ENCODE measurements around the gene ZNF189.
"Not testable (repeated sequence)": the region's sequence is repeated elsewhere in the genome, so short reads cannot be mapped to it uniquely, and the experiment has no call there.

ZNF189 gene

DNA sequence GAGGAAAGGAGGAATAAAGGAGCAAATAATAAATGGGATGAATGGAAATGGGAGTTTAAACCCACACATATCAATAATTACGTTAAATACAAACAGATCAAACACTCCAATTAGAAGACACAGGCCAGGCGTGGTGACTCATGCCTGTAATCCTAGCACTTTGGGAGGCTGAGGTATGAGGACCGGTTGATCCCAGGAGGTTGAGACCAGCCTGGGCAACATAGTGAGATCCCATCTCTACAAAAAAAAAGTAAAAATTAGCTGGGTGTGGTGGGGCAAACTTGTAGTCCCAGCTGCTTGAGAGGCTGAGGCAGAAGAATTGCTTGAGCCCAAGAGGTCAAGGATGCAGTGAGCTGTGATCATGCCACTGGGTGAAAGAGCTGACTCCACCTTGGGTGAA is 17.5 kb upstream of the ZNF189 start:
- no peak for DNase-seq

DNA sequence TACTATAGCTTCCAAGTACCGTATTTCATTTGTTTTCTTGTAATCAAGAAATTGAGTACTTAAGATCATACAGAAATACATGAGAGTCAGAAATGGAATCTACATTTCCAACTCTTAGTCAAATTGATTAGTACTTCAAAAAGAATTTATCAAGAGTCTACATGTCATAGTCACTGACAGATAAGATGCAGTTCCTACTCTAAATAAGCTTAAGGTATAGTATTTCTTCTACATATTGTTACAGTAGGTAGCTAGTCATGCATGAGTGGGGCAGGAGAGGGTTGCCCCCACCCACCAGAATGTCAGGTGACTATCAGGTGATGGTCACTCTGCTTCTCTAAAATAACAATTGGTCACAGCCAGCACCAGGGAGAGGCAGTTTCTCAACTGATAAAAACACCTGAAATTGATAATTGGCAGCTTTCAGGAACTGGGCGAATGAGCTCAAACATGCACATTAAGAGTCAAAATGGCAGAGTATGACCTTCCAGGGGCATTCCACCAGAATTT is 16.8 kb upstream of the ZNF189 start:
- no peak for DNase-seq

DNA sequence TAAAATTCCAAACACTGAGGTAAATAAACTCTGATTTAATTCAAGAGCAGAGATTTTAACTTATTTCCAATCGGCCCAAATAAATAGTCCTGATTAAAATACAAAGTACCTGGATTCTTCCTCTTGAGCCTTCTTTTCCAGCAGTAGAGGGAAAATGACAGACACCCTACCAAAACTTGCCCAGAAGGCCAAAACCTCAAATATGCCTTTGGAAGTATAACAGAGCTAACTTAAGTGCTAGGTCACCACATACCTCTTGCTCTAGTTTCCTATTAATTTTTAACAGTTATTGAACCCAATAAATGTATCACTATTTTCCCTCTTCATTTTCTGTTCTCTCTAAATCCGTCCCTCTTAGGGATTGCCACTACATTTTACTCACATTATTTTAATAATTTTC is 15.3 kb upstream of the ZNF189 start:
- DNase-seq, result no peak

DNA sequence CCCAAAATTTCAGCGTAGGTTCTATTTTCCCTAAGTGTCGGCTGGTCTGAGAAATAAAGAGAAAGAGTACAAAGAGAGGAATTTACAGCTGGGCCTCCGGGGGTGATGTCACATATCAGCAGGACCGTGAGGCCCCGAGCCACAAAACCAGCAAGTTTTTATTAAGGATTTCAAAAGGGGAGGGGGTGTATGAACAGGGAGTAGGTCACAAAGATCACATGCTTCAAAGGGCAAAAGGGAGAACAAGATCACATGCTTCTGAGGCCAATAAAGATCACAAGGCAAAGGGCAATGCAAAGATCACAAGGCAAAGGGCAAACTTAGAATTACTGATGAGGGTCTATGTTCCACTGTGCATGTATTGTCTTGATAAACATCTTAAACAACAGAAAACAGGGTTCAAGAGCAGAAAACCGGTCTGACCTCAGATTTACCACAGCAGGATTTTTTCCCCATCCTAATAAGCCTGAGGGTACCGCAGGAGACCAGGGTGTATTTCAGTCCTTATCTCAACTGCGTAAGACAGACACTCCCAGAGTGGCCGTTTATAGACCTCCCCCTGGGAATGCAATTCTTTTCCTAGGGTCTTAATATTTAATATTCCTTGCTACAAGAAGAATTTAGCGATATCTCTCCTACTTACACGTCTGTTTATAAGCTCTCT is 13.6 kb upstream of the ZNF189 start, which contains the start of gene BAAT:
TSS of gene BAAT (minus strand) at position 134 of the 664 bp plus-strand sequence. CDS start 13,602 bp downstream, outside the sequence.
- DNase-seq, result not testable (repeated sequence)

DNA sequence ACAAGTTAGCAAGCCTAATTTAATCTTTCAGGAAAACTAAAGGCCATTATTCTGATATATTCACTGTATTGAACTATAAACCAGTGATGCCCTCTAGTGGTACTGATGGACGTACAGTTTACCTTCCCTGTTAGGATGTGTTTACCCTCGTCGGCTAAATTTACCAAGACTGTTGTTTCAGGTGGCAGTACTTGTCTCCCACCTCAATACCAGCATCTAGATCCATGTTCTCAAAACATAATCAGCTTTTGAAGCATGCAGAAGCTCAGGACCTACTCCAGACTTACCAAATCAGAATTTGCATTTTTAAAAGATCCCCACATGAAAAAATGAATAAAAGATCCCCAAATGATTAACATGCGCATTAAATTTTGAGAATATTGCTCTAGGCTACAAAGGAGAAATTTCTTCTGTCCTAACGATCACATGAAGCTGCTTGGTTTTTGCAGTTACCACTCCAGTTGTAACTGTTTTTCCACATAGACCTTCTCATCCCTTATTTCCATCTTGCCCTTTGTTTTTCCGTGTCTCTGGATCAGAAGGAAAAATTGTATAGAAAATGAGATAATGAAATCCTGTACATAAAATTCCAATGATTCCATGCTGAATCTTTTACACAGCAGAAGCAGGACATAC is 10.7 kb upstream of the ZNF189 start:
- DNase-seq, result no peak

DNA sequence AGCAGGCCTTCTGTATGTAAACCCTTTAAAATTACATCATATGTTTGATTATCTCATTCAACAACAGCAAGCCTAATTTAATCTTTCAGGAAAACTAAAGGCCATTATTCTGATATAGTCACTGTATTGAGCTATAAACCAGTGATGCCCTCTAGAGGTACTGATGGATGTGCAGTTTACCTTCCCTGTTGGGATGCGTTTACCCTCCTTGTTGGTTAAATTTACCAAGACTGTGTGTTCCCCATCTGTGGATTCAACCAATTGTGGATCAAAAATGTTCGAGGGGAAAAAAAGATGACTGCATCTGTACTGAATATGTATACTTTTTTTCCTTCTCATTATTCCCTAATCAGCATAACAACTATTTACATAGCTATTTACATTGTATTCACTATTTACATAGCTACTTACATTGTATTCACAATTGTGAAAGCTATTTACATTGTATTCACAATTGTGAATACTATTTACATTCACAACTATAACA is 10.1 kb upstream of the ZNF189 start:
- DNase-seq, result no peak

DNA sequence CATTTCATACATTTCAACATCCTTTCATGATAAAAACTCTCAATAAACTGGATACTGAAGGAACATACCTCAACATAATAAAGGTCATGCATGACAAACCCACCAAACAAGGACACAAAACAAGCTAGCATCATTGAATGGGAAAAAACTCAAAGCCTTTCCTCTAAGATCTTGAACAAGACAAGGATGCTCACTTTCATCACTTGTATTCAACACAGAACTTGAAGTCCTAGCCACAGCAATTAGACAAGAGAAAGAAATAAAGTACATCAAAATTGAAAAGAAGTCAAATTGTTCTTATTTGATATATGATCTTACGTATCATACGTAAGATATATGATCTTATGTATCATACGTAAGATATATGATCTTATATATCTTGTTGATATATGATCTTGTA is 5.5 kb upstream of the ZNF189 start:
- DNase-seq, result no peak

DNA sequence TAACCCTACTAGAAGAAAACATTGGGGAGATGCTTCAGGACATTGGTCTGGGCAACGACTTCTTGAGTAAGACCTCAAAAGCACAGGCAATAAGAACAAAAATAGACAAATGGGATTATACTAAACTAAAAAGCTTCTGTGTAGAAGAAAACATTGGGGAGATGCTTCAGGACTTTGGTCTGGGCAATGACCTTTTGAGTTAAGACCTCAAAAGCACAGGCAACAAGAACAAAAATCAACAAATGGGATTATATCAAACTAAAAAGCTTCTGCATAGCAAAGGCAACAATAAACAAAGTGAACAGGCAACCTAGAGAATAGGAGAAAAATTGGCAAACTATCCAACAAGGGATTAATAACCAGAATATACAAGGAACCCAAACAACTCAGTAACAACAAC is 4.0 kb upstream of the ZNF189 start:
- DNase-seq, result no peak

DNA sequence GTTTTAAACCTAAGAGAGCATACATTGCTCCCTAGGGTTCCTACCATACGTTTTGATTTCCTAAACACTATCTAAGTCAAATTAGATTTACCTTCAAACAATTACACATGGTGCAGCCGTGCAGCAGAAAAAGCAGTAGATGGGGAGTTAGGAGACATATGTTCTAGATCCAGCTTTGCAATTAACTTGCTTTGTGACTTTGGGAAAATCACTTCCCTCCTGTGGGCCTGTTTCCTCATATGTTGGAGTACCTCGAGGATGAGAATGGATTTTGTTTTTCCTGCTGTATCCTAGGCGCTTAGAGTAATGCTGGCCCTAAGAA is 944 bp upstream of the ZNF189 start:
- no peak for DNase-seq

DNA sequence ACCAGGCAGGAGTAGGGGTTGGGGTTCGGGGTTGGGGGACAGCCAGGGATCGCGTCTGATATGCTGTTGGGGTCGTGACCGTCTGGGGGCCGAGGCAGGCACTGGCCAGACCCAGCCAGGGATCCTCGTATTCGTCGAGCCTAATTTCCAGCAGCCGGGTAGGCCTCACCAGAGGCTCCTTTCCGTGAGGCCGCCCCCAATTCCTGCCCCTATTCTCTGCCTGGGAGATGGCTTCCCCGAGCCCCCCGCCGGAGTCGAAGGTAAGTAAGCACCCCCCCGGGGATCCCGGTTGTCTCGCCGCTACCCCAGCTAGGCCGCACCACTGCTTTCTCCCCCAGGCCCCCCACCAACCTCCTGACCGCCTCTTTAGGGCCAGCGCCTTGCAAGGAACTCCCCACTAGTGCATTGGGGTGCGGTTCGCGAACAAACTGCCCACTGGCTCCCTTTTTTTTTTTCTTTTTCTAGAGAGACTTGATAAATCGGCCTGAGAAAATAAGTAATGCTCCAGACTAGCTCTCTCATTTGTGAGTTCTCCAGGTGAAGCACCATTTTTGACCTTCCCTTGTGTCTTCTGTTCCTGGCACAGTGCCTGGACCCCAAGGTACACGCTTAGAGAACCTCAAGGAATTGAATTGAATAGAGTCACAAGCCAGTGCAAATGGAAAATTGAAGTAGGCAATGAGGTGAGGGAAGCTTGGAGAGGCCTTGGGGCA is 435 bp downstream of the ZNF189 start:
- DNase-seq, result peak; percentile 28

DNA sequence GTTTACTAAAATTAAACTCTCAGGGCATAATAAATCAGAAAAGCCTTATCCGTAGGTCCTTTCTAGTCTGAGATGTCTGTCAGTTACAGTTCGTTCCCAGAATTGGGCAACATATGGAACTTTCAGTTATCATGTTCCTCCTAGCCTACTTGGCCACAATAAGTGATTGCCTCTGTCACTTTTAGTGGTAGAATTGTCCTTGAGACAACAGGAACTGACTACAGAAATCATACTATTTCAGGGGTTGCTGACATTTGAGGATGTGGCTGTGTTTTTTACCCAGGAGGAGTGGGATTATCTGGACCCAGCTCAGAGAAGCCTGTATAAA is 956 bp downstream of the ZNF189 start:
- DNase-seq, result no peak

DNA sequence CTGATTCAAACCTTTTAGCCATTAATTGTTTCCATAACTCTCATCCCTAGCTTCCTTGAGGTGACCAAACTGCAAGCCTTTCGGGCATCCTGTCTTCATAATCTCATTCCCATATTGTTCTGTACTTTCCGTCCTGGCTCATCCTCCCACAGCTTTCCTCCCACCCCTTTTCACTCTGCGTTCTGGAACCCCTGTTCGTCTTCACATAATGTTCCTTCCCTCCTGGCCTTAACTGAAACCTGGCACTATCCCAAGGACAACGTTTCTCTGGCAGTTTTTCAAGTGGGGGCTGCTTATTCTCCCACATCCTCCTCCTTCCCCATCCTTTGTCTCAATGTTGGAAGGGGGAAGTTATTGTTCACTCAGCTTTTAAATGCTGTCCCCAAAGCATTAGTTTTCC is 1.5 kb downstream of the ZNF189 start:
- DNase-seq, result no peak

DNA sequence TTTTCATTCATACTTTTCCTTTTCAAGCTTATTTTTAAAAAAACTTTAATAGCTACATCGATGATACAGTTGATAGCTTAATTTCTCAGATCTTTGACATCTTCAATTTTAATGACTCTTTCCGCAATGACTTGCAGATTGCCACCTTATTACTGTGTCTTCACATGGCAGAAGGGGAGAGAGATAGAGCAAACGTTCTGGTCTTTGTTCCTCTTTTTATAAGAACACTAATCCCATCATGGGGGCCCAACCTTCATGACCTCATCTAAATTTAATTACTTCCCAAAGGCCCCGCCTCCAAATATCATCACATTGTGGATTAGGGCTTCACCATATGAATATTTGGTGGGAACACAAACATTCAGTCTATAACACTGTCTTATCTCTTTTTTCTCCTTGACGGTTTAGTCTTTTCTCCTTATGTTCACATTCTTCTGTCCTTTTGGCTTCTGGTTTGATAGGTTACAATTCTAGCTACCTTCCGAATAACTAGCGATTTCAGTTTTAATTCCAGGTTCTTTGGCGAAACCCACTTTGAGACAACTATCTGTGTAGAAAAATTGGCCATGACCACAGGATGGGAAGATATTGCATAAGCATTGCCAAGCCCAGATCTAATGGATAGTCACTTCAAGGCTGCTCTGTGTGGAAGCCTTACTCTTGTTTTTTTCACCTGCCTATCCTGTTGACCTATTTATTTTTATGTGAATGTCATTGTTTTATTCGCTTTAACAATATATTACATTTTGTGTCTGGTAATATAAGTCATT is 5.0 kb downstream of the ZNF189 start:
- no peak for DNase-seq

DNA sequence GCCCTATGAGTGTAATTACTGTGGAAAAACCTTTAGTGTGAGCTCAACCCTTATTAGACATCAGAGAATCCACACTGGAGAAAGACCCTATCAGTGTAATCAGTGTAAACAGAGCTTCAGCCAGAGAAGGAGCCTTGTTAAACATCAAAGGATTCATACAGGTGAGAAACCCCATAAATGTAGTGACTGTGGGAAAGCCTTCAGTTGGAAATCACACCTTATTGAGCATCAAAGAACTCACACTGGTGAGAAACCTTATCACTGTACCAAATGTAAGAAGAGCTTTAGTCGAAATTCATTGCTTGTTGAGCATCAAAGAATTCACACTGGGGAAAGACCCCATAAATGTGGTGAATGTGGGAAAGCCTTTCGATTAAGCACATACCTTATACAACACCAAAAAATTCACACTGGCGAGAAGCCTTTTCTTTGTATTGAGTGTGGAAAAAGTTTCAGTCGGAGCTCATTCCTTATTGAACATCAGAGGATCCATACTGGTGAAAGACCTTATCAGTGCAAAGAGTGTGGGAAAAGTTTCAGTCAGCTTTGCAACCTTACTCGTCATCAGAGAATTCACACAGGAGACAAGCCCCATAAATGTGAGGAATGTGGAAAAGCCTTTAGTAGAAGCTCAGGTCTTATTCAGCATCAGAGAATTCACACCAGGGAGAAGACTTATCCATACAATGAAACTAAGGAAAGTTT is 9.9 kb downstream of the ZNF189 start:
- no peak for DNase-seq

DNA sequence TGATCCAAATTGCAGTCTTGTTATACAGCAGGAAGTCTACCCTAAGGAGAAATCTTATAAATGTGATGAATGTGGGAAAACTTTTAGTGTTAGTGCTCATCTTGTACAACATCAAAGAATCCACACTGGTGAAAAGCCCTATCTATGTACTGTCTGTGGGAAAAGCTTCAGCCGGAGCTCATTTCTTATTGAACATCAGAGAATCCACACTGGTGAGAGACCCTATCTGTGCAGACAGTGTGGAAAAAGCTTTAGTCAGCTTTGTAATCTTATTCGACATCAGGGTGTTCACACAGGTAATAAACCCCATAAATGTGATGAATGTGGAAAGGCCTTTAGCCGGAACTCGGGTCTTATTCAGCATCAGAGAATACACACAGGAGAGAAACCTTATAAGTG is 10.4 kb downstream of the ZNF189 start:
- DNase-seq, result no peak

DNA sequence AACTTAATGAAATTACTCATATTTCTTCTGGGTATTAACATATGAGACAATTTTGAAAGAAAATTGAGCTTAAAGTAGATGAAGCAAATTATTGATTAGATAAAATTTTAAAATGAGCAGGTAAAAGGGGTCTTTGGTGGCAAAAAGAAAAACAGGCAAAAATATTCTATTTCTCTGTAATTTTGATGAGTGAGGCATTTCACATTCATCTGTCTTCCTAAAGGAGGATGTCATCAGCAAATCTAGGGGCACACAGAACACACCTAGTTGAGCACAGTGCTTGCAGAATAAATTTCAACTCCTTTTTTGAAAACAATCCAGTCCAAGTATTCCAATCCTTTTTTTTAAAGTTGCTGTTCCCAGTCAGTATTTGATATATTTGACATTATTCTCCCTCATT is 16.2 kb downstream of the ZNF189 start:
- no peak for DNase-seq

DNA sequence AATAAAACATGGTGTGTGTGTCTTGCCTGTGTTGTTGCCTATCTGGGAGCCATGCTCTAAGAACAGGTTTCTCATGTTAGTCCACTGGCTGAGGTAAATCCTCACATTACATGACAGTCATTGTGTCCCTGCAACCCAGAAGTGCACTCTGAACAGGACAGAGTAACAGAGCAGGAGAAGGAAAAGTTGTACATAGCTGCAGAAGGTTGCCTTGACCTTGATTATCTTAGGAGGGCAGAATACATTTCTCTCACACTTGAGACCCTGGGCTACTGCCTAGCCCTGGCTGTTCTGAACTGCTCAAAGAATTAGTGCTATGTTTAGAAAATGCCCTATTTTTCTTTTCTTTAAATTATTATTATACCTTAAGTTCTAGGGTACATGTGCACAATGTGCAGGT is 16.9 kb downstream of the ZNF189 start:
- DNase-seq, result no peak

DNA sequence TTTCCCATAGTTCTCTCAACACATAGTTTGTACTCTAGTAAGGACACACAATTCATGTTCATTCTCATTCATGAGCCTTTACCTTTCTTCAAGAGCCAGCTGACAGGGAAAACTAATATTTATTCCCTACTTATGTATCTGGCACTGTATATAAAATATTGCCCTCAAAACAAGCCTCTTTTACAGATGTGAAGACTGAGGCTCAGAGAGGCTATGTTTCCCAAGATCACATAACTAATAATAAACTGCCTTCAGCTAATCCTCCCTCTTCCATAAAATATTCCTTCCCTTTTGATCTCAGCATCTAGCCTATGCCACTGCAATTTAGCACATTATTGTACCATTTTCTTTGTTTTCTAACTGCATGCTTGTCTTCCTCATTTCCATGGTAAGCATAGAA is 18.7 kb downstream of the ZNF189 start:
- DNase-seq, result no peak

DNA sequence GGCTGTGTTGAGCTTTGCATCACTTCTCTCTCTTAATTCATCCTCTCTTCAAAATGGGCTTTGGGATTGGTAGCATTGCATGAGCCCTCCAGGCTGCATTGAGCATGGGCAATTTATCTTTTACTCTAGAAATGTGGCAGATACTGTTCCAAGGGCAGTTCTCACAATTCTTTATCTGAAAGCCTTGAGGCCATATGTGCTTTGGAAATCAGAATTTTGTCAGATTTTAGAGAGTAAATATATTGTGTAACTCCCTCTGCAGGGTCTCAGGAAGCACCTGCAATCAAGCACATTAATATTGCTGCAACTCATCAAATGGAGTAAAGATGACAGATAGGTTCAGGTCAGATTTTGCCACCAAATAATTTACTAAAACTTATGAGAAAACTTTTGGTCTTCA is 19.3 kb downstream of the ZNF189 start:
- DNase-seq, result no peak

DNA sequence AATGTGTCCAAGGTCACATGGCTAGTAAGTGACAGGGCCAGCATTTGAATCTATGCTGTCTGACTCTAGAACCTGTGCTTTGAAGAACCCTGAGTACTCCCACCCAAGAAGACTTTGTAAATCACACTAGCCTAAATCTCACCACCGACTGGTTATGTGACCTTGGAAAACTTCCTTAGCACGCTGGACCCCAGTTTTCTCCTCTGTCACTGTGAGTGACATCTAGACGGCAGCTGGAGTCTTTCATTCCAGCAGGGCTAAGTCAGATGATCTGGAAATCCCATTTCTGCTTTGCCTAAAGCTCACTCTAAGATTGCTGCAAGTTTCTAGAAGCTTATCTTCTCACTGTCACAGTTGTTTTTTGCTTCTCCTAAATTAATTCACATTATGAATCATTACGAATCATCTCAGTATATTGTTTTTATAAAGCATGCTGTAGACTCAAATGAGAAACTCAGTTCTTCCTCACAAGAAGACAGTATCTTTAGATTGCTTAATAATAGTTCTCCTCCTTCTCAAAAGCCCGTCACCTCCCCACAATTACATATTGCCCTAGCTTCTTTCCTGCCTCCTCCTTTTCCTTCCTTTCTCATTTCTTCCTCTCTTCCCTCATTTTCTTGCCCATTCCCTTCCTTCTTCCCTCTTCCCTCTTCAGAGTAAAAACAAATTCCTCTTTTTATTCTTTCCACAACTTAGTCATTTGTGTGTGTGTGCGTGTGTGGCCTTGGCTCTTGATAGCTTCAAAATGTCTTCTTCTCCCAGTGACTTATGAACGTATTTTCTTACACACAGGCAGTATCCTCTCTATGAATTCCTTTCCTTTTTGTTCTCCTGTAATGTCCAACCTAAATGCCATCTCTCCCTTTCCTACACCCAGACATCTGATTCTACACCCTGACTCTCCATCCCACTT is 20.1 kb downstream of the ZNF189 start:
- no peak for DNase-seq

DNA sequence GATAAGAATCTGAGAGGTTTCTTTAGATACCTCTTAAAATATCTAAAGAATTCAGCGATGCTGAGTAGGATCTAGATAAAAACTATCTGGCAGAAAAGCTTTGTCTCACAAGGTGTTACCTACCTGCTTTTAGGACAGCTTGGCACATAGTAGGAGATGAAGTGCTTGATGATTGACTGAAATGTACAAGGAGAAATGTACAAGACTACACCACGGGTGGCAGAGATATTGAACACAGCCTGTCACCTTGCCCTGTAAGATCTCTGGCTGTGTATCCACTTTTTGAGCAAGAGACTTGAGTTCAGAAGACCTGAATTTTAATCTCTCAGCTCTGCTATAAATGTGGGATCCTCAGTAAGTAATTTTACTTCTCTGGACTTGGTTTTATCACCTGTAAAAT is 21.2 kb downstream of the ZNF189 start:
- DNase-seq, result no peak

DNA sequence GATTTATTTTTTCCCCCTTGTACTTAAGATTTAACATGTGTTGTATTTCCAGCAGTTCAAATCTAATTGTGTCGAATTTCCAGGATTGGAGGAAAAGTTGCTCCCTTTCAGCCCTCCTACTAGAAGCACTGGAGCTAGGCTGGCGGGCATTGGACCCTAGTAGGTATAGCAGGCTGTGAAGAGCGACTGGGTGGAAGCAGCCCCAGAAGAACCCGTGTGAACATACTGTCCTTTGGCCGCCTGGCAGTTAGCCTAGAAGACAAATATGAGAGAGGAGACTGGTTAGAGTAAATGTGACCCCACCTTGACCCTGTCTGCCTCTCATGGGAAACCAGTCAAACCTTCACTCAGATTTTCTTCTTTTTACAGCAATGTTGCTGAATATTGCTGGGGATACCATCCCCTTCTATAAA is 23.0 kb downstream of the ZNF189 start:
- no peak for DNase-seq
